A673 (cell line): ENCODE results near the gene CNTLN. TPM values are rescaled to one million over a fixed set of nuclear protein-coding genes. Genes with fewer than 3 reads are reported as not detected.

Experiments
- BruUV-seq: library from RNA; stranded (reverse); fragments of 400-500 nt; replicated peaks from 2 replicates; lab custom pipeline; 2021; lab: Mats Ljungman, UMichigan
- CTCF ChIA-PET: fragments of 300-600 bp; sonication (Branson Sonifier 250); formaldehyde crosslinking; loops from one replicate; lab custom pipeline; 2022; ENCODE audit warnings: antibody characterized with exemption; lab: Charles Lee
- POLR2A ChIA-PET: fragments of 300-600 bp; sonication (Branson Sonifier 250); formaldehyde crosslinking; loops from one replicate; lab custom pipeline; 2022; ENCODE audit warnings: antibody characterized with exemption; ENCODE audit not compliant: low non-redundant PET; lab: Charles Lee
- DNase-seq: peaks from one replicate; pipeline ENCODE4 v3.0.0-alpha.2; 2015; ENCODE audit warnings: low spot score
- H3K27ac ChIP-seq: fragments of 200-600 bp; sonication (generic); 2 replicates; pipeline ENCODE4 v1.5.1; 2016; ENCODE audit warnings: mixed run types, low read depth, mild to moderate bottlenecking, mixed read lengths, antibody characterized with exemption, low read length; ENCODE audit not compliant: poor library complexity, severe bottlenecking
- H3K27me3 ChIP-seq: fragments of 200-600 bp; sonication (generic); replicated peaks from 2 replicates; pipeline ENCODE4 v1.6.1; 2017; ENCODE audit warnings: mixed run types, low read depth, mild to moderate bottlenecking, mixed read lengths, antibody characterized with exemption, low read length; ENCODE audit not compliant: insufficient read depth, poor library complexity
- H3K36me3 ChIP-seq: fragments of 200-600 bp; sonication (generic); 2 replicates; pipeline ENCODE4 v1.6.1; 2016; ENCODE audit warnings: mixed run types, mild to moderate bottlenecking, mixed read lengths, antibody characterized with exemption, low read length; ENCODE audit not compliant: insufficient read depth, poor library complexity, severe bottlenecking
- H3K4me1 ChIP-seq: fragments of 200-600 bp; sonication (generic); 2 replicates; pipeline ENCODE4 v1.6.1; 2017; ENCODE audit warnings: mixed run types, mild to moderate bottlenecking, mixed read lengths, antibody characterized with exemption, low read length; ENCODE audit not compliant: insufficient read depth, poor library complexity, severe bottlenecking
- H3K4me3 ChIP-seq: fragments of 200-600 bp; sonication (generic); 2 replicates; pipeline ENCODE4 v1.5.1; 2016; ENCODE audit warnings: low read depth, mixed run types, mild to moderate bottlenecking, mixed read lengths, low read length; ENCODE audit not compliant: poor library complexity, severe bottlenecking
- H3K9me3 ChIP-seq: fragments of 200-600 bp; sonication (generic); 2 replicates; pipeline ENCODE4 v1.6.1; 2016; ENCODE audit warnings: mixed run types, low read depth, mild to moderate bottlenecking, mixed read lengths, antibody characterized with exemption, low read length; ENCODE audit not compliant: poor library complexity, severe bottlenecking
- EZH2 ChIP-seq: fragments of 200-600 bp; sonication (generic); IDR thresholded peaks from 2 replicates; pipeline ENCODE4 v1.6.1; 2017; ENCODE audit warnings: borderline replicate concordance, low read depth, mild to moderate bottlenecking, mixed read lengths, antibody characterized with exemption, low read length; ENCODE audit not compliant: poor library complexity, severe bottlenecking
- intact Hi-C: fragments of 100-400 bp; cut with micrococcal nuclease; formaldehyde crosslinking; loops from one replicate; pipeline ENCODE4 v1.10.0; 2022; ENCODE audit not compliant: unreplicated experiment
- total RNA-seq: library from RNA; stranded (reverse); gene quantifications from 2 replicates; pipeline ENCODE4 v1.2.3, GENCODE V29; 2021
- TF ChIP-seq, protein P1 (sequence below): fragments of 300-800, 200-600 bp; sonication (generic); conservative IDR thresholded peaks from 2 replicates; pipeline ENCODE4 v1.5.1; 2017; ENCODE audit warnings: low read depth, mild to moderate bottlenecking, antibody characterized with exemption, low read length, moderate library complexity, mixed read lengths

CNTLN gene
- total RNA-seq, 1 experiment from 2014 or later, result 6.6 TPM

DNA sequence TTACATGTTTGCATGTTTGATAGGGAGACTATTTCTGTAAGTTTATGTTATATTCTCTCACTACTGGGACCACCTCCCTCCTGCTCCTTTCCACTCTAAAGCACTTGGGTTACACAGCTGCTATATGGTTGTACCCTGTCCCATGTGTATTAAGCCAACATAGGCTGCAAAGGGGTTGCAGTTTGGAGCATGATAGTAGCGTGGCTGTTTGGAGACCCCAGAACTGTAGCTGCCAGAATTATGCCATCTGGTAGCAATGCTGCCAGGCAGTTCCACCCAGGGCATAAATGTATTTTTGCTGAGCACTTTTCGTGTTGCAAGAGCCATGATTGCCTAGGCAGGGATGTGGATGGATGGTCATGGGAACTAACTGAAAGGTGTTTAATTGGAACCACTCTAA lies 81.8 kb downstream of the CNTLN start:
- intact Hi-C loops, result no loop called here
- ChIA-PET CTCF (no interaction called here), POLR2A (no interaction called here)

GRCh38 chr9:17217272-17217671 lies 82.4 kb downstream of the CNTLN start:
- no TSS peak for BruUV-seq
- no peaks in the 10 kb centered on the region for H3K9me3 ChIP-seq
- no peaks in the 10 kb centered on the region for H3K36me3 ChIP-seq
- POLR2A ChIA-PET, result no interaction called here
- no peak overlapping the region for H3K27ac ChIP-seq
- intact Hi-C loops, result no loop called here
- H3K4me3 ChIP-seq, result no peak overlapping the region
- H3K4me1 ChIP-seq, result no peaks in the 10 kb centered on the region
- TF ChIP-seq EZH2, result no peak
- TF ChIP-seq, protein P1, sequence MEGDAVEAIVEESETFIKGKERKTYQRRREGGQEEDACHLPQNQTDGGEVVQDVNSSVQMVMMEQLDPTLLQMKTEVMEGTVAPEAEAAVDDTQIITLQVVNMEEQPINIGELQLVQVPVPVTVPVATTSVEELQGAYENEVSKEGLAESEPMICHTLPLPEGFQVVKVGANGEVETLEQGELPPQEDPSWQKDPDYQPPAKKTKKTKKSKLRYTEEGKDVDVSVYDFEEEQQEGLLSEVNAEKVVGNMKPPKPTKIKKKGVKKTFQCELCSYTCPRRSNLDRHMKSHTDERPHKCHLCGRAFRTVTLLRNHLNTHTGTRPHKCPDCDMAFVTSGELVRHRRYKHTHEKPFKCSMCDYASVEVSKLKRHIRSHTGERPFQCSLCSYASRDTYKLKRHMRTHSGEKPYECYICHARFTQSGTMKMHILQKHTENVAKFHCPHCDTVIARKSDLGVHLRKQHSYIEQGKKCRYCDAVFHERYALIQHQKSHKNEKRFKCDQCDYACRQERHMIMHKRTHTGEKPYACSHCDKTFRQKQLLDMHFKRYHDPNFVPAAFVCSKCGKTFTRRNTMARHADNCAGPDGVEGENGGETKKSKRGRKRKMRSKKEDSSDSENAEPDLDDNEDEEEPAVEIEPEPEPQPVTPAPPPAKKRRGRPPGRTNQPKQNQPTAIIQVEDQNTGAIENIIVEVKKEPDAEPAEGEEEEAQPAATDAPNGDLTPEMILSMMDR, result no peak
- CTCF ChIA-PET, result no interaction called here
- H3K27me3 ChIP-seq, result no peaks in the 10 kb centered on the region
- DNase-seq, result no peak

More for the DNA sequence above, 81.8 kb downstream of the CNTLN start:
- TF ChIP-seq, protein P1, result no peak
- TF ChIP-seq EZH2, result no peak
- H3K27me3 ChIP-seq, result no peaks in the 10 kb centered on the region
- no peak for DNase-seq
- H3K9me3 ChIP-seq, result no peaks in the 10 kb centered on the region
- H3K36me3 ChIP-seq, result no peaks in the 10 kb centered on the region
- H3K27ac ChIP-seq, result no peak overlapping the region
- no TSS peak for BruUV-seq
- no peaks in the 10 kb centered on the region for H3K4me1 ChIP-seq
- no peak overlapping the region for H3K4me3 ChIP-seq

- no peak for DNase-seq
- Histone ChIP-seq H3K27me3 (no peaks in the 10 kb centered on the region), H3K4me3 (no peak overlapping the region), H3K36me3 (no peaks in the 10 kb centered on the region), H3K27ac (no peak overlapping the region), H3K9me3 (no peaks in the 10 kb centered on the region), H3K4me1 (no peaks in the 10 kb centered on the region)
- BruUV-seq, result no TSS peak
- TF ChIP-seq EZH2, result no peak
- TF ChIP-seq, protein P1, result peak; percentile 27; the same call in 1 of the 2 replicates
- CTCF ChIA-PET, result no interaction called here
- POLR2A ChIA-PET, result no interaction called here
- intact Hi-C loops, result no loop called here
Measured at GRCh38 chr9:17219261-17219660, 84.4 kb downstream of the CNTLN start.
